ENCODE results near the gene PTPRH.

DNA sequence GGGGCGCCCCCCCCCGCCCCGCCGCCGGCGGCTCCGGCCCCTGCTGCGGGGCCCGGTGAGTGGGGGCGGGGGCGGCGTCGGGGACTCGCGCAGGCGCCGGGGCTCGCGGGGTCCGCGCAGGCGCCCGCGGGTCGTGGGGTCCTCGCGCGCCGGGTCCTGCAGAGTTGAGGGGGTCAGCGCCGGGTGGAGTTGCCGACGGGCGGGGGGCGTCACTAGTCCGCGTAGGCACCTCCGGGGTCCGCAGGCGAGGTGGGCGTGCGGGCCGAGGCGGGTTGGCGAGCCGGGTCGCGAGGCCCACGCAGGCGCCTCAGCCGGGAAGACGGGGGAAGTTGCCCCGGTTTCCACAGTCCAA, 49.2 kb upstream of the PTPRH start:
- TF ChIP-seq, protein P1, sequence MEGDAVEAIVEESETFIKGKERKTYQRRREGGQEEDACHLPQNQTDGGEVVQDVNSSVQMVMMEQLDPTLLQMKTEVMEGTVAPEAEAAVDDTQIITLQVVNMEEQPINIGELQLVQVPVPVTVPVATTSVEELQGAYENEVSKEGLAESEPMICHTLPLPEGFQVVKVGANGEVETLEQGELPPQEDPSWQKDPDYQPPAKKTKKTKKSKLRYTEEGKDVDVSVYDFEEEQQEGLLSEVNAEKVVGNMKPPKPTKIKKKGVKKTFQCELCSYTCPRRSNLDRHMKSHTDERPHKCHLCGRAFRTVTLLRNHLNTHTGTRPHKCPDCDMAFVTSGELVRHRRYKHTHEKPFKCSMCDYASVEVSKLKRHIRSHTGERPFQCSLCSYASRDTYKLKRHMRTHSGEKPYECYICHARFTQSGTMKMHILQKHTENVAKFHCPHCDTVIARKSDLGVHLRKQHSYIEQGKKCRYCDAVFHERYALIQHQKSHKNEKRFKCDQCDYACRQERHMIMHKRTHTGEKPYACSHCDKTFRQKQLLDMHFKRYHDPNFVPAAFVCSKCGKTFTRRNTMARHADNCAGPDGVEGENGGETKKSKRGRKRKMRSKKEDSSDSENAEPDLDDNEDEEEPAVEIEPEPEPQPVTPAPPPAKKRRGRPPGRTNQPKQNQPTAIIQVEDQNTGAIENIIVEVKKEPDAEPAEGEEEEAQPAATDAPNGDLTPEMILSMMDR (IDR thresholded peaks at IDR 0.05), result no peak
- no peak for TF ChIP-seq POLR2A (IDR thresholded peaks at IDR 0.05)

Data from lower leg skin (tissue), 3 donors.